Activated CD4-positive, alpha-beta T cell treated with anti-CD3 and anti-CD28 coated beads for 1 hour (primary cell): ENCODE results near the gene SRSF11.
A peak's percentile ranks its signal among the peaks of the same experiment; 100 is the strongest.
"Not testable (repeated sequence)": the region's sequence is repeated elsewhere in the genome, so short reads cannot be mapped to it uniquely, and the experiment has no call there.

Experiments used
- DNase-seq: peaks from one replicate; pipeline ENCODE4 v3.0.0-alpha.2; 2020

Gene SRSF11, protein sequence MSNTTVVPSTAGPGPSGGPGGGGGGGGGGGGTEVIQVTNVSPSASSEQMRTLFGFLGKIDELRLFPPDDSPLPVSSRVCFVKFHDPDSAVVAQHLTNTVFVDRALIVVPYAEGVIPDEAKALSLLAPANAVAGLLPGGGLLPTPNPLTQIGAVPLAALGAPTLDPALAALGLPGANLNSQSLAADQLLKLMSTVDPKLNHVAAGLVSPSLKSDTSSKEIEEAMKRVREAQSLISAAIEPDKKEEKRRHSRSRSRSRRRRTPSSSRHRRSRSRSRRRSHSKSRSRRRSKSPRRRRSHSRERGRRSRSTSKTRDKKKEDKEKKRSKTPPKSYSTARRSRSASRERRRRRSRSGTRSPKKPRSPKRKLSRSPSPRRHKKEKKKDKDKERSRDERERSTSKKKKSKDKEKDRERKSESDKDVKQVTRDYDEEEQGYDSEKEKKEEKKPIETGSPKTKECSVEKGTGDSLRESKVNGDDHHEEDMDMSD

DNA sequence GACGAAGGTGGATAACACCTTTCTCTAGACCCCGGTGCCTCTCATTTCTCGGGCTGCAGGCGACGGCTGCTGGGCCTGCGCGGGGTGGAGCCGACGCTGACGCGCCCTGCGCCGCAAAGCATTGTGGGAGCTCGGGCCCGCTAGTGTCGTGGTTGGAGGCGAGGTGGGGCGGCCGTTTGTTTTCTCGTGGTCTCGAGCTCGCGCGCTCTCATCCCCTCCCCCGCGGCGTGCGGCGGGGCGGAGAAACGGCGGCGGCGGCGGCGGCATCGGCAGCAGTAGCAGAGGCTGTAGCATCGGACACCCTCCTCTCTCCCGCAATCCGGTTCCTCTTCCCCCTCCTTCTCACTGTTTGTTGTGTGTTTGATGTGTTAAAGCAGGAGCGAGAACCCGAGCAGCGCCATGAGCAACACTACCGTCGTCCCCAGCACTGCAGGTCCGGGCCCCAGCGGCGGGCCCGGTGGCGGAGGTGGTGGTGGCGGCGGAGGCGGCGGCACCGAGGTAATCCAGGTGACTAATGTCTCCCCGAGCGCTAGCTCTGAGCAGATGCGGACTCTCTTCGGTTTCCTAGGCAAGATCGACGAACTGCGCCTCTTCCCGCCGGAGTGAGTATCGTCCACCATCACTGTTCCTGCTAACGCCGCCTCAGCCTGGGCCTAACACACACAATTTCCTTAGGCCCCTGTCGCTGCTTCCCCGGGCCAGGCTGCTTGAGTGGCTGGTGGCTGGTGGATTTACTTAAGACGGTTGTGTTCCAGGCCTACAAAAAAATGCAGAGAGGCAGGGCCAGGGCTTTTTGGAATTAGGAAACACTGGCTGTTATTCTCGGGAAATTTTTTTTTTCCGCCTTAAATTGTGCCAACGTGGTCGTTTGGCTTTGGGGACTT, at the start of gene SRSF11:
TSS of gene SRSF11 (plus strand) at position 143 of the 884 bp plus-strand sequence. CDS start at position 400, 257 bp downstream.
- peak; percentile 95 for DNase-seq

DNA sequence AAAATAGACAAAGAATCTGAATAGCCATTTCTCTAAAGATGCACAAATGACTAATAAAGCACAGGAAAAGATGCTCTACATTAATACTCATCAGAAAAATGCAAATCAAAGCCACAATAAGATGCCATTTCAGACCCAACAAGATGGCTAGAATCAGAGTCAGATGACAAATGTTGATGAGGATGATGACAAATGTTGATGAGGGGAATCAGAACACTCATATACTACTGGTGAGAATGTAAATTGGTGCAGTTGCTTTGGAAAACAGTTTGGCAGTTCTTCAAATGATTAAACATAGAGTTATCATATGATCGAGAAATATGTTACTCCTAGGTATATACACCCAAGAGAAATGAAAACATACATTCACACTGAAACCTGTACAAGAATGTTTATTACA, 49.7 kb upstream of the SRSF11 start:
- DNase-seq = no peak

DNA sequence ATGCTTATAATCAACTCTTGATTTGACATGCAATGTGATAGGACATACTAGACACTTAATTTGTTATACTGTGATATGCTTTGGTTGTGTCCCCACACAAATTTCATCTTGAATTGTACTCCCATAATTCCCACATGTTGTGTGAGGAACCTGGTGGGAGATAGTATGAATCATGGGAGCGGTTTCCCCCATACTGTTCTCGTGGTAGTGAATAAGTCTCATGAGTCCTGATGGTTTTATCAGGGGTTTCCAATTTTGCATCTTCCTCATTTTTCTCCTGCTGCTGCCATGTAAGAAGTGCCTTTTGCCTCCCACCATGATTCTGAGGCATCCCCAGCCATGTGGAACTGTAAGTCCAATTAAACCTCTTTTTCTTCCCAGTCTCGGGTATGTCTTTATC, 36.0 kb upstream of the SRSF11 start:
- not testable (repeated sequence) for DNase-seq

DNA sequence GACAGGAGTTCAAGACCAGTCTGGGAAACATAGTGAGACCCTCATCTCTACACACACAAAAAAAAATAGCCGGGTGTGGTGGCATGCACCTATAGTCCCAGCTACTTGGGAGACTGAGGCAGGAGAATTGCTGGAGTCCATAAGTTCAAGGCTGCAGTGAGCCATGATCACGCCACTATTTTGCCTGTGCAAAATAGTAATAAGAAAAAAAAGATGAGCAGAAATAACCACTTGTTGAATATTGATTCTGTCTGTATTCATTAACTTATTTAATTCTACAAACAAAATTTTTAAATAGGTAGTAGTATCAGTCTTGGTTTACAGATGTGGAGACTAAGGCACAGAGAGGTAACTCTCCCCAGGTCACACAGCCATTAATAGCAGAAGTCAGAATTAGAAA, 32.7 kb upstream of the SRSF11 start:
- no peak for DNase-seq

DNA sequence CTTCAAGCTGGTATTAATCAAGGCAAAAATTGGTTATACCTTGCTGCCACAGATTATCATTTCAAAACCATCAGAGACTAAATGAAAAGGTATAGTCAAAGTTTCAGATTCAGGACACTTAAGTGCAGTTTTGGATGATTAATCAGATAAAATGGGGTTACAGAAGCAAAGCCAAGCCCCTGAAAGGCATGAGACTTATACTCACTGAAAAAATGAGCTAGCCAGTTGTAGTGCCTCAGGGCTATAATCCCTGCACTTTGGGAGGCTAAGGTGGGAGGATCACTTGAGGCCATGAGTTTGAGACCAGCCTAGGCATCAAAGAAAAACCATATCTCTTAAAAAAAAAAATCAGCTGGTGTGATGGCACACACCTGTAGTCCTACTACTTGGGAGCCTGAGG, 31.0 kb upstream of the SRSF11 start:
- DNase-seq = no peak

DNA sequence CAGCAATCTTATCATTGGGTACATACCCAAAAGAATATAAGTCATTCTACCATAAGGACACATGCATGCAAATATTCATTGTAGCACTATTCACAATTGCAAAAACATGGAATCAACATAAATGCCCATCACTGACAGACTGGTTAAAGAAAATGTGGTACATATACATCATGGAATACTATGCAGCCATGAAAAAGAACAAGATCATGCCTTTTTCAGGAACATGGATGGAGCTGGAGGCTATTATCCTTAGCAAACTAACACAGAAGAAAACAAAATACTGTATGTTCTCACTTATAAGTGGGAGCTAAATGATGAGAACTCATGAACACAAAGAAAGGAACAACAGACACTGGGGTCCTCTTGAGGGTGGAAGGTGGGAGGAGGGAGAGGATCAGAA, 28.7 kb upstream of the SRSF11 start:
- not testable (repeated sequence) for DNase-seq

DNA sequence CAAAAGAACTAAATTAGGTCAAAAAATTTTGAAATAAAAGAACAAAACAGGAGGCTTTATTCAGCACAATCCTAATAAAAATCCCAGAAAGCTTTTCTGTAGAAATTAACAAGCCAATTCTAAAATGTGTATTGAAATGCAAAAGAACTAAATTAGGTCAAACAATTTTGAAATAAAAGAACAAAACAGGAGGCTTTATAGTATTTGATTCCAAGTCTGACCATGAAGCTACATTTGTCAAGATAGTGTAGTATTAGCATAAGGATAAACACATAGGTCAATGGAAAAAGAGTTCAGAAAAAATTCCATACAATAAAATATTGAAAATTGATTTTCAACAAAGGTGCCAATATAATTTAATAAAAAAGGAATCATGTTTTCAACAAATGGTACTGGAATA, 26.6 kb upstream of the SRSF11 start:
- no peak for DNase-seq

DNA sequence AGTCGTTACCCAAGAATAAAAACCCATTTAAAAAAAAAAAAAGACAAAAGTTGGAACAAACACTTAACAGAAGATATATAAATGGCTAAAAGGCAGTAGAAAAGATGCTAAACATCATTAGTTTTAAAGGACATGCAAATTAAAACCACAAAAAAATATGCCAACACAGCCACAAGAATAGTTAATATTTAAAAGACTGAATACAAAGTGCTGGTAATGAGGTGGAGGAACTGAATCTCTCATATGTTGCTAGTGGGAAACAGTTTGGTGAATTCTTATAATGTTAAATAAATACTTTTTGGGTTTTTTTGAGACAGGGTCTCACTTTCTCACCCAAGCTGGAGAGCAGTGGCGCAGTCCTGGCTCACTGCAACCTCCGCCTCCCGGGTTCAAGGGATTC, 25.8 kb upstream of the SRSF11 start:
- no peak for DNase-seq

DNA sequence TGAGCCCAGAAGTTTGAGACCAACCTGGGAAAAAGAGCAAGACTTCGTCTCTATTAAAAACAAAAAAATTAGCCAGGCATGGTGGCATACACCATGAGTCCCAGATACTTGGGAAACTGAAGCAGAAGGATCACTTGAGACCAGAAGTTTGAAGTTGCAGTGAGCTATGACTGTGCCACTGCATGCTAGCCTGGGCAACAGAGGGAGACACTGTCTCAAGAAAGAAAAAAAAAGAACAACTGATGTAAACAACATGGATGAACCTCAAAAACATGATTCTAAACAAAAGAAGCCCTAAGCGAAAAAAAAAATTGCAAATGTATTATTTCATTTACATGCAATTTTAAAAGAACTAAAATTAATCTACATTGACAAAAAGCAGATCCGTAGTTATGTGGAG, 24.8 kb upstream of the SRSF11 start:
- DNase-seq = no peak

DNA sequence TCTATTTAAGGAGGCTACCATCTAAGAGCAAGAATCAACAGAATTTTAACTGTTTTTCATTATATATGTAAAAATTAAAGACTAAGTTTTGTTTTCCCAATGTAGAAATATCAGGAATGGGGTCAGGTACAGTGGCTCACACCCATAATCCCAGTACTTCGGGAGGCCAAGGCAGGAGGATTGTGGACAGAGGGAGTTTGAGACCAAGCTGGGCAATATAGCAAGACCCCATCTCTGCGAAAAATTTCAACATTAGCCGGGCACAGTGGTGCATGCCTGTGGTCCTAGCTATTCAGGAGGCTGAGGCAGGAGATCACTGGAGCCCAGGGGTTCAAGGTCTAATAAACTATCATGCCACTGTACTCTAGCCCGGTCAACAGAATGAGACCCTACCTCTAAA, 21.1 kb upstream of the SRSF11 start:
- no peak for DNase-seq

DNA sequence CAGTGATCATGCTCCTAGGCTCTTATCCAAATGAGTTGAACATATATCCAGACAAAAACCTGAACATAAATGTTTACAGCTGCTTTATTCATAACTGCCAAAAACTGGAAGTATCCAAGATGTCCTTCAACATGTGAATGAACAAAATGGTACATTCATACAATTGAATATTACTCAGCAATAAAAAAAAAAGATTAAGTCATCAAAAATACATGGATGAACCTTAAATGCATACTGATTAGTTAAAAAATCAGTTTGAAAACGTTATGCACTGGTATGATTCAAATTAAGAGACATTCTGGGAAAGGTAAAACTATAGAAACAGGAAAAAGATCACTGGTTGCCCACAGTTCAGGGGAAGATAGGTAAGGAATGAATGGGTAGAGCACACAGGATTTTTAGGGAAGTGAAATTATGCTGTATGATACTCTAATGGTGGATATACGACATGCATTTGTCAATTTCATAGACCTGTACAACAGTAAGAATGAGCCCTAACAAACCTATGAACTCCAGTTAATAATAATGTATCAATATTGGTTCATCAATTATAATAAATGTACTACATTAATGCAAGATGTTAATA, 18.9 kb upstream of the SRSF11 start:
- no peak for DNase-seq

DNA sequence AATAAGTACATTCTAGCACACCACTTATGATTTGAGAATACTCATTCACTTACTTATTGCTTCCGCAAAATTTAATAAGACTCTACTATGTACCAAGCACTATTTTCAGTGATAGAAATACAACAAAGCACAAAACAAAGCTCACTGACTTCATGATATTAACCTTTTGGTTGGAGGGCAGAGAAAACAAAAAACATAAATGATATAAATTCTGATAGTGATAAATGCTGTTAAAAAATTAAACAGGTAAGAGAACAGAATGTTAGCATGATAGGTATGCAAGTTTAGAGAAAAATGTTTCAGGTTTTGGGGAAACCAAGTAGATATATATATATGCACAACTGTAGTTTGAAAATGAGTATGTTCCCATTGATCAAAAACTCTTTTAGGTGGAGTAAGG, 17.0 kb upstream of the SRSF11 start:
- DNase-seq = no peak

DNA sequence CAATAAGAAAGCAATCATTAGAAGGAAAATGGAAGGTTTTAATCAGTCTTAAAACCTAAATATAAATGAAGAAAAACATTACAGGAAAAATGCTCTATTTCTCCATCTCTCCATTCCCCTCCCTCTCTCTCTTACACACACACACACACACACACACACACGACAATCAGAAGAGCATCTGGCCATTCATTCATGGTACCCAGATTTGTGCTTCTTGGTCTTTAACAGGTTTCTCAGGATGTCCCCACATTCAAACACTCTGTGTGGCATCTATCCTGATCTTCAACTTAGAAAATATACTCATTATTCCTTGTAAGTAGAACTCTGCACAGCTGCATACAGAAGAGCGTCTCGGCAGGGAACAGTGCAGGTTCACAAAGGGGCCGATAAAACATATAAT, 16.6 kb upstream of the SRSF11 start:
- DNase-seq = no peak

DNA sequence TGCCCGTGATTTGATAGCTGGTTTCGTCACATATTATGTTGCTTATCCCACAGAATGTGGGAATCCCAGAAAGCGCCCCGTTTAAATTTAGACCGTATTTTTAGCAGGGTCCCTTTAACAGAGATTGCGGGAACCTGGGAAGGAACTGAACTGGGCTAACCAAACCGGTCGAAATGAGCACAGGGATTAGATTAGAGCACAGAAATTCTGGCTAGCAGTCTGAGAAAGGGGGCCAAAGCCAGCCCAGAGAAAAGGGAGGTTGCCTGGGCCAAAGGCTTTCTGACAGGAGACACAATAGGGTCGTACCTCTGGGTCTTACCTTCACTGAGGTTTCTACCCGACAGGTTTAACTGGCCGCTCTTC, 16.1 kb upstream of the SRSF11 start:
- DNase-seq = no peak

DNA sequence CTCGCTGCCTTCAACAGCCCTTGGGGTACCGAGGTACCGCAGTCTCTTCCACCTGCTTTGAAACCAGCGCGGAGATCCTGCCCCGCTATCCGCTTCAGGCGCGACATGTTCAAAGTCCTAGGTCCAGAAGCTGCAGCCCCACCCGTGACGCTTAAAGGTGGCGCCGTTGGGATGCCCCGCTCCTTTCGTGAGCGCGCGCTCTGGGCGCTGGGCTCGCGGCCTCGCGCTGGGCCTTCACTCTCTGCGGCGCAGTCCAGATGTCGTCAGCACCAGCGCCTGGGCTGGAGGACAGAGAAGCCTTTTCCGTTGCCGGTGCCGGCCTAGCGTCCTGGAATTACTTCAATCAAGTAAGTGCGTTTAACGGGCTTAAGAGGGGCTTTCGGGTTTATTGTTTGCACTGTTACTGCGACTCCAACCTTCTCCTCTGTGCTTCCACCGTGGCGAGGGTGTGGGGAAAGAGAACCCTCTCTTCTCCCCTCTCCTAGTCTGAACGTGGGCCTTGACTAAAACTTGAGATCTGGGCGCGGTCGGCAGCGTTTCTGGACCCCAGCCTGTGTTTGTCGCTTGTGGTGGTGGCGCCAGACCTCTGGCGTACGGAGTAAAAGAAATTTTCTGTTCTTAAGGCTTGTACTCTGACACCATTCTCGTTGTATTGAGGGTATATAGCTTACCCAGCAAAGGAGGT, 15.6 kb upstream of the SRSF11 start, which contains the start of gene LRRC40:
TSS of gene LRRC40 (minus strand) at position 146 of the 685 bp plus-strand sequence. CDS start at position 107, 39 bp downstream.
- DNase-seq = peak; percentile 95

DNA sequence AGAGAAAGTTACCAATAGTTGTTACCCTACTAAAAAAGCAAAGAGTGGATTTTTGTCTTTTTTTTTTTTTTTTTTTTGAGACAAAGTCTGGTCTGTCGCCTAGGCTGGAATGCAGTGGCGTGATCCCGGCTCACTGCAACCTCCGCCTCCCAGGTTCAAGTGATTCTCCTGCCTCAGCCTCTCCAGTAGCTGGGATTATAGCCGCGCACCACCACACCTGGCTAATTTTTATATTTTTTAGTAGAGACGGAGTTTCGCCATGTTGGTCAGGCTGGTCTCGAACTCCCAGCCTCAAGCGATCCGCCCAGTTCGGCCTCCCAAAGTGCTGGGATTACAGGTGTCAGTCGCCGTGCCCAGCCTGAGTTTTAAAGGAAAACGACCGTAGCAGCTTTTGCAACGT, 14.3 kb upstream of the SRSF11 start:
- DNase-seq = not testable (repeated sequence)

DNA sequence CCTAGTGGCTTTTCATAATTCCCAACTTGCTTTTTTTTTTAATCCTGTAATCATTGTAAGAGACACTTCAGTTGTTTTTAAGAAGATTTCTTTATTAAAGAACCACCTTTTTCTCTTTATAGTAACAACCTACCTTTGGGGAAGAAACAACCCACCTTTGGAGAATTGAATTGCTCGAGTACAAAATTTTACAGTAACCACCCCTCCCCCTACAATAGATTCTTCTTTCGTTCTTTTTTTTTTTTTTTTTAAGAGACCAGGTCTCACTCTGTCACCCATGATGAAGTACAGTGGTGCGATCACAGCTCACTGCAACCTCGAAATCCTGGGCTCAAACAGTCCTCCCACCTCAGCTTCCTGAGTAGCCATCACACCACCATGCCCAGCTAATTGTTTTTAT, 13.7 kb upstream of the SRSF11 start:
- no peak for DNase-seq

DNA sequence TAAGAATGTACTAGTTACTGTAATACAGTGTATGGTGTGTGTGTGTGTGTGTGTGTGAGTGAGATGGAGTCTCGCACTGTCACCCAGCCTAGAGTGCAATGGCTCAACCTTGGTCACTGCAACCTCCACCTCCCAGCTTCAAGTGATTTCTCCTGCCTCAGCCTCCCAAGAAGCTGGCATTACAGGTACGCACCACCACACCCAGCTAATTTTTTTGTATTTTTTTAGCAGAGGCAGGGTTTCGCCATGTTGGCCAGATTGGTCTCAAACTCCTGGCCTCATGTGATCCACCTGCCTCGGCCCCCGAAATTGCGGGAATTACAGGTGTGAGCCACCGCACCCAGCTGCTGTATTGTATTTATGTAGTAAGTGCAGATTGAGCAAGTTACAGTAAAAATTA, 12.9 kb upstream of the SRSF11 start:
- no peak for DNase-seq

DNA sequence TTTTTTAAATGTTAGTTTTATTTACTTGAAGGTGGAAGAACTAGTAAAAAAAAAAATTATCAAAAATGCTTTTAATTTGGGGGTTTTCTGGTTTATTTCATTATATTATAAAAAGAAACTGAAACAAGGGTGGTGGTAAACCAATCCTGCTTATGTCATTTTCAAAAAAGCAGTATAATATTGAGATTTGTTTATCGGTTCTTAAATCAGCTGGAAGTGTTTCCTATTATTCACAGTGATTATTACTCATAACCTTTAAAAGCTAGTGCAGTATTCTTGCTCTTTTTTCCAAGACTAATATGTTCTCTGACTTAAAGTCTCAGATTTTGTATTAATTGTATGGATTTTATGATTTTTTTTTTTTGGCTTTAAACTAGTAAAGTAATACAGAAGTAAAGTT, 10.4 kb upstream of the SRSF11 start:
- DNase-seq = no peak

DNA sequence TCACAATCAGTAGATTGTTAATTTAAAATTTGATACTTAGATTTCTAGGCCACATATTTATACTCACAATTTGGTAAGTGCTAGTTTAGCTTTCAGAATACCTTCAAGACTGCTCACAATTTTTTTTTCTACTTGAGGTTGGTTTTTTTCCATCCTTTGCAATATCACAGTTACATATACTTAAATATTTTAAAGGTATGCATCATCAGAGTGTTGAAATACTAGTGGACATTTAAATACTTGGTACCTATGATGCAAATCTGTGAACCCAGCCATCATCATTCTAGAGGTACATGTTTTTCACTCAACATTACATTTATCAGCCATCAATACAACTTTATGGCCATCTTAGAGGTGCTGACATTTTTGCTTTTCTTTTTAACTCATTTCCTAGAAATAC, 9.6 kb upstream of the SRSF11 start:
- no peak for DNase-seq

DNA sequence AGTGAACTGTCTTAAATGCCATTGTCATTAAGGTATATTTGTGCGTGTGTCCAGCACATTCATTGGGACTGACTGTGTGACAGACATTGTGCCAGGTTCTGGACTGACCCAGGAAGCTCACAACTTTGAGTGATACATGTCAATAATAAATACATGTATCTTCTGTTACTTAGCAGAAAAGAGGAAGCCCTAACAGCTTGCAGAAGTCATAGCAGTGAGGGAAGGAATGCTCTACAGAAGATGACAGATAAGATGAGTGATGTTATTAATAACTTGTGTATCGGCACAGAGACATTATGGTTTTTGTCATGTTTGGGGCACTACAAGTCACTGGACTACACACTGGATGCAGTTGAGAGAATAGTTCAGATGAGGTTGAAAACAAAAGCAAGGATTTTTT, 1.2 kb upstream of the SRSF11 start:
- no peak for DNase-seq

DNA sequence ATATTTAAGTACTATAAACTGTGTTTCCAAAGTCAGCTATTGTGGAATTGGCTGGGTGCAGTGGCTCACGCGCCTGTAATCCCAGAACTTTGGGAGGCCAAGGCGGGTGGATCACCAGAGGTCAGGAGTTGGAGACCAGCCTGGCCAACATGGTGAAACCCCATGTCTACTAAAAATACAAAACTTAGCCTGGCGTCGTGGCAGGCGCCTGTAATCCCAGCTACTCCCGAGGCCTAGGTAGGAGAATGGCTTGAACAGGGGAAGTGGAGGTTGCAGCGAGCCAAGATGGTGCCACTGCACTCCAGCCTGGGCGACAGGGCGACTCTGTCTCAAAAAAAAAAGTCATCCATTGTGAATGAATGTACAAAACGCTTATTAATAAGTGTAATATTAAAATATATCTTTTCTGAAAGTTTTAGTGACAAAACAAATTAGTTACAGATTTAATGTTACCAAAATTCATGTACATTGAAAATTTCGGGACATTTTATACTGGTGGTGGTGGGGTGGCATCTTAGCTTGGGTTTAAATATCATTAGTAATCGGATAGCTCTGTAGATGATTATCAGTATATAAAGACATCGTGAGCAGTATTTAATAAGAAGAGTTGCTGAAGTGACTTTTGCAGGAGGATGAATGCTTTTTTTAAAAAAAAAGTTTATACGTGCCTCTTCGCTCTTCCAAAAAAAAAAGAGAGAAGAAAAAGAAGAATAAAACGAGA, 503 bp upstream of the SRSF11 start:
- no peak for DNase-seq
